Gastrocnemius medialis (tissue), 4 donors: ENCODE results near the gene CYS1.

ENCODE experiments used
- POLR2A ChIP-seq, 2 donors: fragments of 450-650 bp; IDR thresholded peaks; one replicate each; pipeline ENCODE4 v1.6.1; 2017; ENCODE audit warnings: antibody characterized with exemption in 2 of 2, mild to moderate bottlenecking in 2 of 2, moderate library complexity in 2 of 2
- TF ChIP-seq, protein P1 (sequence below), 5 experiments: fragments of 450-650 bp in 3 of 5; fragments of 200-600 bp in 2 of 5; sonication (generic) in 2 of 5; IDR thresholded peaks in 4 of 5; conservative IDR thresholded peaks in 1 of 5; 1 replicate in 4 of 5; 2 replicates in 1 of 5; pipeline ENCODE4 v1.5.1; 2016 to 2019; ENCODE audit warnings: antibody characterized with exemption in 5 of 5, mild to moderate bottlenecking in 3 of 5, moderate library complexity in 3 of 5

DNA sequence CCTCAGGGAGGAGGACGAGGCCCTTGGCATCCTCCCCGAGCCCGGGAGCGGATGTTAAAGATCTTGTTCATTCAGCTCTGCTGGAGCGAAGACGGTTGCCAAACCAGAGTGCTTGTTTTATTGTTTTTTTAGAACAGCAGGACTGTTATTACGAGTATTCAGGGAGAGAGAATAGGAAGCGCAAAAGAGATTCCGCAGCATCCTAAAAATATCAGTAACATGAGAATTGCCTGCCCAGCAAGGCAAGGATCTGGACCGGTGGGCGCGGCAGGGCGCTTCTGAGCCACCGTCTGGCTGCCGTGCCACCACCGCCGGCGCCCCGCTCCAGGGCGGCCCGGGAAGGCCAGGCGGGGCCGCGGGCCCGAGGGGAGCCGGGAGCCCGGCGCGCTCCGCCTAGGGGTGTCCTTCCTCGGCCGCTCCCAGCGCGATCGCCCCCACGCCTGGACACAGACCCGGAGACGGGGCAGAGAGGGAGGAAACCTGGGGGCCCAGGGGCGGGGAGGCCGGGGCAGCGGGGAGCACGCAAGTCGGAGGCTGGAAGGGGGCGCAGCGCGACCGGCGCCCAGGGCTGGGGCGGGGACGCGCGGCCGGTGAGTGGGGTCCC lies 843 bp downstream of the CYS1 start:
- no peak for TF ChIP-seq POLR2A (IDR thresholded peaks at IDR 0.05)
- TF ChIP-seq, protein P1, sequence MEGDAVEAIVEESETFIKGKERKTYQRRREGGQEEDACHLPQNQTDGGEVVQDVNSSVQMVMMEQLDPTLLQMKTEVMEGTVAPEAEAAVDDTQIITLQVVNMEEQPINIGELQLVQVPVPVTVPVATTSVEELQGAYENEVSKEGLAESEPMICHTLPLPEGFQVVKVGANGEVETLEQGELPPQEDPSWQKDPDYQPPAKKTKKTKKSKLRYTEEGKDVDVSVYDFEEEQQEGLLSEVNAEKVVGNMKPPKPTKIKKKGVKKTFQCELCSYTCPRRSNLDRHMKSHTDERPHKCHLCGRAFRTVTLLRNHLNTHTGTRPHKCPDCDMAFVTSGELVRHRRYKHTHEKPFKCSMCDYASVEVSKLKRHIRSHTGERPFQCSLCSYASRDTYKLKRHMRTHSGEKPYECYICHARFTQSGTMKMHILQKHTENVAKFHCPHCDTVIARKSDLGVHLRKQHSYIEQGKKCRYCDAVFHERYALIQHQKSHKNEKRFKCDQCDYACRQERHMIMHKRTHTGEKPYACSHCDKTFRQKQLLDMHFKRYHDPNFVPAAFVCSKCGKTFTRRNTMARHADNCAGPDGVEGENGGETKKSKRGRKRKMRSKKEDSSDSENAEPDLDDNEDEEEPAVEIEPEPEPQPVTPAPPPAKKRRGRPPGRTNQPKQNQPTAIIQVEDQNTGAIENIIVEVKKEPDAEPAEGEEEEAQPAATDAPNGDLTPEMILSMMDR (IDR thresholded peaks at IDR 0.05 in 4 of 5, conservative IDR thresholded peaks at IDR 0.05 in 1 of 5), result no peak
